ENCODE measurements around the gene PHLDA2.
"Not testable (repeated sequence)": the region's sequence is repeated elsewhere in the genome, so short reads cannot be mapped to it uniquely, and the experiment has no call there.

PHLDA2 gene

DNA sequence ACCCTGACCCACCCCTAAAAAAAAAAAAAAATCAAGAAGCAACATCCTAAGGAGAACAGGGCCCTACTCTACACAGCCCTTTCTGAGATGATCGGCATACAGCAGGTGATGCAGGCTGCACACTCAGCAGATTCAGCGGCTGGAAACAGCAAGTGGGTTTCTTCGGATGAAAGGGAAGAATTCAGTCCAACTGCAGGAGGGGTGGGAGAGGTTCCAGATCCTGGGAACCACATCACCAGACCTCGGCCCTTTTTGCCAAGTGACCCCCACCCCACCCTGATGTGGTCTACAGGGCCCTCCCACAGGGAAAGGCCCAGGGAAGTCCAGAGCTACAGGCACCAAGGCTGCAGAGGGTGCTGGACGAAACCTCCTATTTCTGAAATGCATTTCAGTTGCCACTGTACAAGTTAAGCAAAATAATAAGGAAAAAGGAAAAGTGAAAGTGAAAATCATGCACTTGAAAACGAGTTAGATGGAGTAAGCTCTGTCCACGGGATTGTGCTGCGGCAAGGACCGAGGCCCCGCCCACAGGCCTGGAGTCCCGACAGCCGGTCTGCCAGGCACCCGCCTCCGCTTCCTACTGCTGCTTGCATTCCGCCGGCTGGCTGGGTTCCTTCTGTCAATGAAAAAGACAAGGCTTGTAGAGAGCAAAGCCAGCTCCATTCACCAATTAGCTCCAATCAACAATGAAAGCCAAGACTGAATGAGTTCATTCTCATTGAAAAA lies 16.0 kb upstream of the PHLDA2 start:
- peak; percentile 99 for FAIRE-seq

DNA sequence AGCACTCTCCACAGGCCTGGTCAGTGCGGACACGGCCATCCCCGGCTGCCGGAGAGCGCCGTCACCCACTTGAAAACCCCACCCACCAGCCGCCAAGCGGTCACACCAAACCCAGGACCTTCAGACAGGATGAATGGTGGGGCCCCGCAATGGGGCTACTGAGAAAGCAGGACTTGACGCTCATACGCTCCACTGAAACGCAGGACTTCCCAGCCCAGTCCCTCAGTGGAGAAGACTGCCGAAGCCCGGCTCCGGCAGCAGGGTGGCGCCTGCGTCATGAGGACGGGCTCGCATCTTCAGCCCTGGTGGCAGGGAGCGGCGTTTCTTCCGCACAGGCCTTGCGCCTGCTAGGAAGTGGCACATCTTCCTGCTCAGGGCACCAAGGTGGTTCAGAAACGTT lies 15.3 kb upstream of the PHLDA2 start:
- no peak for FAIRE-seq

DNA sequence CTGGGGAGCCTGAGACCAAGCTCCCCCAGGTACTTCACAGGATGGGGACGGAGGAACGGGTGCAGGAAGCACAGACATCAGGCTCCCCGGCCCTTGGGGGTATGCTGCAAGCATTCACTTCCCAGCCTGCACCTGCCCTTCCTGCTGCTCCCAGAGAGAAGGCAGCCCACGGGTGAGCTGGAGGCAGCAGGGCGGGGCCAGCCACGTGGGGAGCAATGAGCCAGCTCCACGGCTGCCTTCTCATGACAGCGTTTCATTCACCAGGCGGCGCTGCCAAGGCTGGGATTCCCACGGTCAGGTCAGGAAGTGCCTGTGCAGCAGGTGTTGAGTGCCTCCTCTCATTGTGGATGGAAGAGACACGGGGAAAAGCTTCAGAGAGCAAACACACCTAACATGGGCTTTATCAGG lies 14.5 kb upstream of the PHLDA2 start:
- no peak for FAIRE-seq

DNA sequence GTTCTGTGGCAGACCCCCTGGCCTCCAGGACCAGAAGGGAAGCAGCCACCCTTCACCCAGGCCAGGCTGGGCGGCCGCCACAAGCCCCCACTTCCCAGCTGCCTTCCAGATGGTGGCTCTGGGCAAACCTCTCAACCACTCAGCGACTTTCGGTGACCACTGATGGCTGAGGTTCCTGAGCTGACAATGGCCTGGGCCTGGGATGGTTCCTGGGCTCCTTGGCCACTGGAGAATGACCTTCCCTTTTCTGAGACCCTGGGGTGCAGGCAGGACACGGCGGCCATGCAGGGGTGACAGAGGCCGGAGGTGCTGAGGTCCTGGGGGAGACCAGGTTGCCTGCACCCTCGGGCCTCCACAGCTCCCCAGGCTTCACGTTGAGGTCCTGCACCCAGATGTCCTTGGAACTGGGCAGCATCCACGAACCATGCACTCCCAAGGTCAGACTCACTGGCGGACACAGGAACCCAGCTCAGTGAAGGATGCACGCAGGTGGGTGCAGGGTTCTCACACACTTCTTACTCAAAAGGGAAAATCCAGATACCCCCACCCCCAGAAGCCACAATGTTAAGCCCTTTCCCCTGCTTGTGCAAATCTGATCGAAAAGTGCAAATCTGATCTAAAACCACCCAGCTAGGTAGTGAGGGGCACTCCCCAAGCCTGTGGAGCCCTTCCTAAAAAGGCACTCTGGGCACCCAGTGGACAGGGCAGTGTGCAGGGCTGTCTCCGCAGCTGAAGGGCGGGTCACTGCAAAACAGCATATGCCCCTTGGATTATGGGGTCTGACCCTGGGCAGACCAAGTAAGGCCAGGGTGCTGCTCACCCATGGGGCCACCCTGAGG lies 13.9 kb upstream of the PHLDA2 start:
- no peak for FAIRE-seq

DNA sequence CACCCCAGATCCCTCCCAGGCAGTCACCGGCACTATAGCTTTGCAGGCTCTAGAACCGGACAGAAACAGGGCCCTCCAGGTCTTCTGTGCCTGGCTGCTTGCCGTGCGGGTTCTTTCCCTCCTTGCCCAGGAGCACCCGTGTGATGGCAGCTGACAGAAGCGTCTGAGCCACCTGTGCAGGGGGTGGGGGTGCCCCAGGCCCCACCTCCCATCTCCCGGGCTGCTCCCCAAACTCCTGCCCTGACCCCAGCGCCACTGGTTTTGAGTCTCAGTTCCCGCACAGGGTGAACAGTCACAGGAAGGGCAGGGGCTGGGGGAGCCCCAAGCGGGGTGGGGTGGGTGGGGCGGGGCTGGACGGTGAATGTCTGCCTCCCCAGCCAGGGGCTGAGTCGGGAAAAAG lies 13.2 kb upstream of the PHLDA2 start:
- FAIRE-seq, result no peak

DNA sequence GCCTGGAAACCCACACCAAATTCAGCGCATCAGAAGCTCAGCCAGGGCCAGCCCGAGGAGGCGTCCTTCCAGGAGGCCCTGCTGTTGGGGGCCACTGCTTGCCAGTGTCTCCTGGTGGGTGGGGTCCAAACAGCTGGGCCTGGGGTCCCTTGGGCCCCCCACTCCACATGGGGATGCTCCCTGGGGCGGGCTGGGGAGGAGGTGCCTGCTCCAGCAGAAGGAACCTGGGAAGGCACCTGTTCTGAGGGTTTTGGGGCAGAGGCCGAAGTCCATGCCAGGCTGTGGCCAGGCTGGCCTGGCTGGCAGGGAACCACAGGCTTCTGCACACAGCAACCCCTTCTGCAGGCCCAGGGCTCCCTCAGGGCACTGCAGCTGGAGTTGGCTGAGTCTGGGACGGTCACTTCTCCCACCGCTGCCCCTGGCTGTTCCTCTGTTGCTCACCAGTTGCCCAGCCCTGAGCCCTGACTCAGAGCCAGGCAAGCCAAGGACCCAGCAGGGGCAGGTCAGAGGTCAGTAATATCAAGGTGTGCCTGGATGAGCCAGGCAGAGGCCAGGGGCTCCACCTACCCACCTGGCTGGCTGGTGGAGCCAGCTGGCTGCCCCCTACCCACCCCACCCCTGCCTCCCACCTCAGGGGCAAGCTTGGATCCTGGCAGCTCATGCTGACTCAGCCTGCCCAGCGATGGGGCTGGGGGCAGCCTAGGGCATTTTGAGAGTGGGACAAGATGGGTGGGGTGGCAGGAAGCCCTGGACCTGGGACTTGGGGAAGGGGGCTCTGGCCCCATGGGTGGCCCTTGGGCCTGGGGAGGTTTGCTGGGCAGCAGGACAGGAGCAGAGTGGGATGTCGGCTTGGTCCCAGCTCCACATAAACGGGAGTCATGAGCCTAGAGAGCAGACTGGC lies 12.0 kb upstream of the PHLDA2 start:
- FAIRE-seq, result no peak

DNA sequence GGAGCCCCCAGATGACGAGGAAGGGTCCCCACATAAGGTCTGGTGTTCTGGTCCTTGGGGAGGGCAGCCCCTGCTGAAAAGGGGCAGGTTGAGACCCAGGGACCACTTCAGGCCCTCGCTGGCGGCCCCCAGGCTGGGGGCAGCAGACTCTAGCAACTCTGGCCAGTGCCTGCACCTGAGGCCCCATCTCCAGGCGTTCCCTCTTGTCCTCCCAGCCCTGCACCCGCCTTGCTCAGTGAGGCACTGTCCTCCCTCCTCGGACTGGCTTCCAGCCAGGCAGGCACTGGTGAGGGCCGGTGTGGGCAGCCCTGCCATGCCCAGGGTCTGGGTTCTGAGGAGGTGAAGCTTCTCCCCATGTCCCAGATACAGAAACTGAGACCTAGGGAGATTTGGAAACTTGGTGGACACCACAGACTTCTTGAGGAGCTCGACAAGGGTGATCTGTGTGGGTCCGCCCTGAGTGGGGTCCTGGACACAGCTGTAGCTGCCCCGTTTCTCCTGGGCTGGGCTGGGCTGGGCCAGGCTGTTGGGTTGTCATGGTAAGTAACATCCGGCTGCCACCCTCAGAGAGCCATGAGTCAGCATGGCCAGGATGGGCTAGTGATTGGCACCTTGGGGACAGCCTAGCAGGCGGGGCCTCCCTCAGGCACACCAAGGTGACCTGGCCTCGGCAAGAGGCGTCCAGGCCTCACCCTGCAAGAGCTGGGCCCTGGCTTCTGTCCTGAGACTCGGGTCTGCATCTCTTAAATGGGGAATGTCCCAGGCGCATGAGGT lies 11.1 kb upstream of the PHLDA2 start:
- no peak for FAIRE-seq

DNA sequence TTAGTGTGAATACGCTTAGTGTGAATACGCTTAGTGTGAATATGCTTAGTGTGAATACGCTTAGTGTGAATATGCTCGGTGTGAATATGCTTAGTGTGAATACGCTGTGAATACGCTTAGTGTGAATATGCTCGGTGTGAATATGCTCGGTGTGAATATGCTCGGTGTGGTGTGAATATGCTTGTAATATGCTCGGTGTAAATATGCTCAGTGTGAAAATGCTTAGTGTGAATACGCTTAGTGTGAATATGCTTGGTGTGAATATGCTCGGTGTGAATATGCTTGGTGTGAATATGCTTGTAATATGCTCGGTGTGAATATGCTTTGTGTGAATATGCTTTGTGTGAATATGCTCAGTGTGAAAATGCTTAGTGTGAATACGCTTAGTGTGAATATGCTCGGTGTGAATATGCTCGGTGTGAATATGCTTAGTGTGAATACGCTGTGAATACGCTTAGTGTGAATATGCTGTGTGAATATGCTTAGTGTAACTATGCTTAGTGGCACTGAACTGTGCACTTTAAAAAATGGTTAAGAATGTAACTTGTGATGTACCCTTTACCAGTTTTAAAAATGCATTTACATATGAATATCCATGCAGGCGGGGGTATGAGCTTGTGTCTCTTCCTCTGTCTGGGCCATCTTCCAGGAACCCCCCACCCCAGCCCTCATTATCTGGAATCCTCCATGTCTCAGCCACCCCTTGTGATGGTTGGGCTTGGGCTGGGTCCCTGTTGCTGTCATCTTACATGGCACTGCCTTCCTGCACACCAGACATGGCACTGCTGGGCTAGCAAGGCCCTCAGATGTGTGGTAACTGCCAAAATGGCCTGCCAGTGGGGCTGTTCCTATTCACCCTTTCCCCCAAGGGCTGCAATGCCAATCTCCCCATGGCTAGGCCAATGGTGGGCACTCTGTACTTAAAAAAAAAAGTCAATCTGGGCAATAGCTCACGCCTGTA lies 9.5 kb upstream of the PHLDA2 start:
- not testable (repeated sequence) for FAIRE-seq

DNA sequence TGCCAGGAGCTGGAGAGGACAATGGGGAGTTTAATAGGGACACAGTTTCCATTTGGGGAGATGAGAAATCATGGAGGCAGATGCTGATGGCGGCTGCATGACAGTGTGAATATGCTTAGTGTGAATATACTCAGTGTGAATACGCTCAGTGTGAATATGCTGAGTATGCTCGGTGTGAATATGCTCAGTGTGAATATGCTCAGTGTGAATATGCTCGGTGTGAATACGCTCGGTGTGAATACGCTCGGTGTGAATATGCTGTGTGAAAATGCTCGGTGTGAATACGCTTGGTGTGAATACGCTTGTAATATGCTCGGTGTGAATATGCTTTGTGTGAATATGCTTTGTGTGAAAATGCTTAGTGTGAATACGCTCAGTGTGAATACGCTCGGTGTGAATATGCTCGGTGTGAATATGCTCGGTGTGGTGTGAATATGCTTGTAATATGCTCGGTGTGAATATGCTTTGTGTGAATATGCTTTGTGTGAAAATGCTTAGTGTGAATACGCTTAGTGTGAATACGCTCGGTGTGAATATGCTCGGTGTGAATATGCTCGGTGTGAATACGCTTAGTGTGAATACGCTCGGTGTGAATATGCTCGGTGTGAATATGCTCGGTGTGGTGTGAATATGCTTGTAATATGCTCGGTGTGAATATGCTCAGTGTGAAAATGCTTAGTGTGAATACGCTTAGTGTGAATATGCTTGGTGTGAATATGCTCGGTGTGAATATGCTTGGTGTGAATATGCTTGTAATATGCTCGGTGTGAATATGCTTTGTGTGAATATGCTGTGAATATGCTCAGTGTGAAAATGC lies 8.6 kb upstream of the PHLDA2 start:
- FAIRE-seq, result not testable (repeated sequence)

DNA sequence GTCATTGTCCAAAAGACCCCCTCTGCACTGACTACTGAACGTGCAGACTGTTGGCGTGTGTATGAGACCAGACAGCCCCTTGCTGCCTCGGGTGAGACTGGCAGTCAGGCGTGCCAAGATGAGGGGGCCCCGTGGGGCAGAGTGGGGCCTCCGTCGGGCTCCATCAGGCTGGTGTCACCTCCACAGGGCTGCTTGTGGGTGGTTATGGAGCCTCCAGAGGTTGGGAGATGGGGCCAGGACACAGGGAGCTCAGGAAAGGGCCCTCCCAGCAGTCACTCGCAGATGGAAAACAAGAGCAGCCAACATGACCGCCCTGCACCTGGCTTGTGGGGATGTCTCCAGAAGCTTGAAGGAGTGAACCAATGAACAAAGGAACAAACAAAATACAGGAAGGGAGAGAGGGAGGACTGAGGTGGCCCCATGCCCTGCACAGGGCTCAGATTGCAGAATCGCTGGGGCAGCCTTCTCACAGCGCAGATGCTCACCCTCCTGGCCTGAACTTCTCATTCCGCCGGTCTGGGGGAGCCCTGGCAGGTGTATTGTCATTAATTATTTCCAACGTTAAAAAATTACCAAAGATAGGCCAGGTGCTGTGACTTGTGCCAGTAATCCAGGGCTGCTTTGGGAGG lies 5.5 kb upstream of the PHLDA2 start:
- FAIRE-seq, result no peak

DNA sequence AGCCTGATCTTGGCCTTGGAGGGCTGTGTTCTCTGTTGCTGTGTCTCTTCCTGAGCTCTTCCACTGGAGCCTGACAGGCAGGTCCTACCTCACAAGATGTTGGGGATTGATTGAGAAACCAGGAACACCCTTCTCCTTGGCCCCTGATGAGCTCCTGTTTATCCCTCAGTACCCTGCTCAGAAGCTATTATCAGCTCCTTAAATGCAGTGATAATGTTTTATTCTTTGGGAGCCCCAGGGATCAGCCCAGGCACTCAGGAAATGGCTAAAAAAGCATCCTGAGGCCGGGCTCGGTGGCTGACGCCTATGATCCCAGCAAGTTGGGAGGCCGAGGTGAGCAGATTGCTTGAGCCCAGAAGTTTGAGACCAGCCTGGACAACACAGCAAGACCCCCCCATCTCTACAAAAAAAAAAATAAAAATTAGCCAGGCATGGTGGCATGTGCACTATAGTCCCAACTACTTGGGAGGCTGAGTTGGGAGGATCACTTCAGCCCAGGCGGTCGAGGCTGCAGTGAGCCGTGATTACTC lies 4.9 kb upstream of the PHLDA2 start:
- FAIRE-seq, result no peak

DNA sequence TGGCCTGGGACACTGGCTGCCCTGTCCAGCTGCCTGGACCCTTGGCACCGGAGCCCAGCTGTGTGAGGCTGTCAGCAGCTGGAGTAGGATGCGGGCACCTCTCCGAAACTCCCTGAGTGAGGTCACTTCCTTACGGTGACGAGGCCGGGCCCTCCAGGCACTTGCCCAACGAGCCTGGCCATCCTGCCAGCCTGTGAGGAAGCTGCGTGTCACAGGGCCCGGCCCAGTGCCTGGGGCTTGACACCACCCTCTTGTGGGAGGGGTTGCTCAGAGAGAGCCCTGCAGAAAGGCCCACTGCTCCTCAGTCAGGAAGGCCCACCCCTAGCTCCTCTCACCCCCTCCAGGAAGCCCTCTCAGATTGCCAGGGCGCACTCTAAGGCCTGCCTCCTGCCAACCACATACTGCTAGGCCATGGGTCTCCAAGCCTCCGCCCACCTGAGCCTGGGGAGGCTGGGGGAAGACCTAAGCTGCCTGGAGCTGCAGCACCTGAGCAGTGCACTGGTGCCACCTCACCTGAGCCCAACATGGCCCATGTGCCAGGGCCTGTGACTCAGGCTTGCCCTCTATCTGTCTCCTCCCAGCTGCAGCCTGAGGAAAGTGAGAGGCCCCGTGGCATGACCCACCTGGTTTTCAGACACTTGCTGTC lies 4.3 kb upstream of the PHLDA2 start:
- FAIRE-seq, result no peak

DNA sequence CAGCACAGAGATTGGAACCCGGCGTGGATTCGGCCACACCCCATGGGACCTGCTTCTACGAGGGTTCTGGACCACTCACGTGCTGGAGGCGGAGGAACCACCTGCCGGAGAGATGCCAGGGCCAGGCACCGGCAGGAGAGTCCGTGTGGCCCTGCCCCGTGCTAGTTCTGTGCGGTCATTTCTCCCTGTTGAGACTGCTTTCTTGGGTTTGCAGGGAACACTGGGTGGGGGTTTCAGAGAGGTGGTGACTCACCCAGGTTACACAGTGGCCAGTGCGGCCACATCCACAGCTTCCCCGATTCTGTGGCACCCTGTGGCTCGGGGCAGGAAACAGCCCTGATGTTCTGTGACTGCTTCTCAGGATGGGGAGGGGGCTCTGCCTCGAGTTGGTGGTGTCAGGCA lies 3.6 kb upstream of the PHLDA2 start:
- FAIRE-seq, result no peak

DNA sequence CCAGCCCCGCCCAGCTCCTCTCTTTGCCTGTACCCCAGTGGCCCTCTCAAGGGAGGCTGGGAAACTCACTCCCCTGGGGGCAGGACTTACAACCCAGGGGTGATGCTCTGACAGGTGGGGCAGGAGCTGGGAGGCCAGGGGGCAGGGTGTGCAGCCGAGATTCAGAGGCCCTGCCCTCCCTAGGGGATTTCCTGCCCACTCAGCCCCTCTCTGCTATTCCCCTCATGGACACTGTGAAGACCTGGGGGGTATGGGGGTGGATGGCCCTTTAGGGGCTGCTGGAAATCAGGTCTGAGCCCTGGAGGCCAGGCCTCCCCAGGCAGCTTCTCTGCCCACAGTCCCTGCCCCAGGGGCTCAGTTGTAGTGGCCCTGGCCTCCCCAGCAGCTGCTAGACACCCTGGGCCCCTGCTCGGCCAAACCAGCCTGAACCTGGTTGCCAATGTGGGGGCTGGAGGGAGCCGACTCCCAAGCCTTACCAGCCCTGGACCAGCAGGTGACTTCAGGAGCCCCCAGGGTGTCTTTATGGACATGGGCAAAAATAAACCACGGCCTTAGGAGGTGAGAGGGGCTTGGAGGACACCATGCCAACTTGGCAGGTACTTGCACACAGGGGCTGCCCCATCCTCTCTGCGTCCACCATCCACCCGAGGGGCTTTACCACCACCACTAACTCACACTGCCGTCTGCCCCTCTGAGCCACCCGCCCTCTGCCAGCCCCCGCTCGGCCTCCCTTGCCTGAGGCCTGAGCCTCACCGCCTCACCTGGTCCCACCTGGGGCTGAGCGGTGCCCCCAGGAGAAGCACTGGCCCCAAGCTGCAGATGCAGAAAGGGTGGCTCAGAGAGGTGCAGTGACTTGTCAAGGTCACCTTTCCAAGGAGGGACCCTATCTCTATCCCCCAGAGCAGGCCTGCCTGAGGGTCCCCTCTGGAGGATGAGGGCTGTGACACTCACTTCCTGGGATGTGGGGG lies 2.8 kb upstream of the PHLDA2 start:
- FAIRE-seq, result no peak

DNA sequence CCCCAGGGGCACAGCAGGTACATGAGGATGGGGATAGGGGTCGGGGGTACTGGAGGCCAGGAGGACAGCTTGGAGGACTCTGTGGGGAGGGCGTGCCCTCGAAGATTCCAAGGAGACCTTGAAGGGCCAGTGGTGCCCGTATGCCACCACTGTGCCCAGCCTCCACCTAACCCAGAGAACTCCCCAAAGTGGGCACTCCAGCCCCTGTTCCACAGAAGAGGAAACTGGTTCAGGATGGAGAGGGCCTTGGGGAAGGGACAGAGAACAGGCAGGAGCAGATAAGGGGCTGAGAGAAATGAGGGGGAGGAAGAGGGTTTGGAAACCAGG lies 2.2 kb upstream of the PHLDA2 start:
- FAIRE-seq, result no peak

DNA sequence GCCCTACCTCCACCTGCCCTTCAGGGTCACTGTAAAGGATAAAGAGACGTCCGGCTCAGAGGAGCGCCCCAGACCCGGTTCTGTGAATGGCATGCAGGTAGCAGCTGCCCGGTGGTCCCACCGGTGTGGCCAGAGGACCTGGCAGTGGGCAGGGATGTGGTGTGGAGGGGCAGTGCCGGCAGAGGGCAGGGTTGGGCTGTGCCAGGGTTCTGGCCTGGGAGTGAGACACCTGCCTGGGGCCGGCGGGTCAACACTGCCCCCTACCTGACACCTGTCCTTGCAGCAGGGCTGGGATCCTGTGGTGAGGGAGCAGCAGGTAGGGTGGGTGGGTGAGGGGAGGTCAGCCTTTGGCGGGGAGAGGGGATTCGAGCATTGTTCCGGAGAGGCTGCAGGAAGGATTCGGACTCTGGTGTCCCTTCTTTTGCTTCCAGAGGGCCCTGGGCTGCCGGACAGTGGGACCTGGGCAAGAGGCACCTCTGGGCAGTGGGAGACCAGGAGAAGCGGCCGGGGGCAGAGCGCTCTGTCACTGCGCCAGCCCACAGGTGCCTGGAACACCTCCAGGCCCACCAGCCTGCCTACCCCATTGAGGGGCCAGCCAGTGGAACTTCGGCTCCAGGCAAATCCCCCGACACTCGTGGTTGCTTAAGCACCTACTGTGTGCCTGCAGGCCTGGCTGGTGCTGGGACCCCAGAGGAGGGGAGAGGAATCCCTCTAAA lies 1.6 kb upstream of the PHLDA2 start:
- FAIRE-seq, result no peak

All from endometrium (tissue), 2 donors.